Pancreas (tissue), 10 donors: ENCODE data around the gene FBXL15. TPM values are rescaled to one million over a fixed set of nuclear protein-coding genes. Genes with fewer than 3 reads are reported as not detected.
A peak's percentile ranks its signal among the peaks of the same experiment; 100 is the strongest.

ENCODE experiments used
- ATAC-seq, 4 donors: fragments of 200-7000 bp; cut with Tn5 transposase; one replicate each; pipeline versions ENCODE4 v1.8.0 to v1.9.1; 2020; ENCODE audit warnings: mild to moderate bottlenecking in 4 of 4, moderate library complexity in 4 of 4
- DNase-seq, 6 donors: peaks; one replicate each; pipeline ENCODE4 v3.0.0-alpha.2; 2020
- FAIRE-seq: peaks from 2 replicates; lab custom pipeline; 2012; peaks lifted over from hg19 to GRCh38; lab: Jason Lieb, UNC
- H3K27ac ChIP-seq, 4 donors: fragments of 200-600 bp; sonication (generic); 1 replicate in 3 of 4; 2 replicates in 1 of 4; pipeline versions ENCODE4 v1.5.0 to v1.8.0; 2020
- H3K27me3 ChIP-seq, 4 donors: fragments of 200-600 bp; one replicate each; pipeline ENCODE4 v1.8.0; 2021
- H3K36me3 ChIP-seq, 3 donors: fragments of 200-600 bp; sonication (generic) in 1 of 3; one replicate each; pipeline versions ENCODE4 v1.5.0 to v1.8.0; 2020 to 2021
- H3K4me1 ChIP-seq, 3 donors: fragments of 200-600 bp; one replicate each; pipeline ENCODE4 v1.8.0; 2021
- H3K4me3 ChIP-seq, 4 donors: fragments of 200-600 bp; sonication (generic) in 2 of 4; one replicate each; pipeline versions ENCODE4 v1.5.0 to v1.8.0; 2020 to 2021
- H3K9me3 ChIP-seq, 4 donors: fragments of 200-600 bp; one replicate each; pipeline ENCODE4 v1.8.0; 2021
- WGBS, 2 donors: extraction: QIAGEN DNeasy Blood & Tissue Kit; methylation state at CpG; one replicate each; pipeline ENCODE4 v1.1.7; 2013; 5-methylcytosine and 5-hydroxymethylcytosine counted together
- intact Hi-C, 3 donors: fragments of 100-400 bp; cut with DNase I; formaldehyde crosslinking; loops; one replicate each; pipeline versions ENCODE4 v1.11.1 to v1.14.2; 2022
- polyA plus RNA-seq, 2 donors: library from polyadenylated mRNA; stranded (reverse); fragments of 200-250 nt; gene quantifications; one replicate each; pipeline ENCODE4 v1.2.3, GENCODE V29; 2013
- total RNA-seq, 6 donors: library from RNA; stranded (reverse); fragmentation: NEBNext Ultra II Directional in 4 of 6; extraction: Animal tissue kit (Norgen Biotek cat#: 25700) in 4 of 6; gene quantifications; one replicate each; pipeline versions ENCODE4 v1.2.1 to v1.2.4, GENCODE V29; 2021 to 2023
- TF ChIP-seq, protein P1 (sequence below), 4 donors: fragments of 200-600 bp; sonication (generic) in 3 of 4; IDR thresholded peaks; one replicate each; pipeline versions ENCODE4 v1.5.0 to v1.8.0; 2021; ENCODE audit warnings: antibody characterized with exemption in 4 of 4
- donor health status: healthy with polysubstance abuse.
- donor health status: DM: no; HTN: no; CAD: no; lungs with moderate emphysema.
- donor health status: DM: no; HTN: no; CAD: no.
- donor health status: control.
- donor health status: control.
- donor health status: Bipolar disorder and iron deficiency.
- donor health status: DM: yes; HTN: yes; CAD: no.
- donor health status: DM: no; HTN: no; CAD: no.
- donor health status: DM: no; HTN: no; CAD: no.
- donor health status: DM: yes; HTN: yes; CAD: no.

The FBXL15 gene
- total and polyA plus RNA-seq, 8 donors, result 10.0 to 24.2 (median 11.1) TPM

DNA sequence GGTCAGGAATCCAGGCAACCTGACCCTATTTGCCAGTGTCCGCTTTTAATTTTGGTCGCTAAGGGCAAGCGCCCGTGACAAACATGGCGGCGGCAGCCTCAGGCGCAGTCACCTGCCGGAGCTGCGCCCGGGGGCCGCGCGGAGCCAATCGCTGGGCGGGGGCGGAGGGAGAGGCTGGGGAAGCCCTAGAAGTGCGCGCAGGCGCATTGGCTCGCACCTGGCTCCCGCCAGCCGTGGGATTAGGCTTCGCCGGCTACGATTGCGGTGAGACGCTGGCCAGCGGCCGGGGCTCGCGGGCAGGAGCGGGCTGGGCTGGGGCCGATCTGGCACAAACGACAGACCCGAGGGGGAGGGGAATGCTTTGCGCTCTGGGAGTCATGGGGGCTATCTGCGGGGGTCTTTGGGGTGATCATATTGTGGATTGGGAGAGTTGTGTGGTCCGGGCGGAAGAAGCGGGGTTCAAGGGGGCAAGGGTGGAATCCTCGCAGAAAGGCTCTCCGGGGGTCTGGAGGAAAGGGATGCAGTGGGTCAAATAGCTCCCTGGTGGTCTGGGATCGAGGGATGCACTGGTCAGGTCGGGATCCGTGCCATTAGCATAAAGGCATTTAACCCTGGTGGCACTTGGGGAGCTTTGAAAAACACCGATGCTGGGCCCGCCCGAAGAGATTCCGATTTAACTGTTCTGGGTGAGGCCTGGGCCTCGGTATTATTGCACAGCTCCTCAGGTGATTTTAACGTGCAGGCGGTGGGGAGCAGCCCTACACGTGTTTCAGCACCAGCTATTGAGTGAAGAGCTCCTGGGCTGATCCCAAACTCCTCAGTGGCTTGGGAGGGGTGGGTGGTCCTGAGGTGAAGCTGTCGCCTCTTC lies 40.8 kb downstream of the FBXL15 start:
- ATAC-seq (peak; percentile 99 to 100 (median 100)), FAIRE-seq (no peak), DNase-seq (peak; percentile 95 to 100 (median 98))
- Histone ChIP-seq H3K4me3 (peak overlapping the region; percentile 2 to 51 (median 32)), H3K27ac (no peak overlapping the region), H3K27me3 (no peaks in the 10 kb centered on the region), H3K9me3 (no peaks in the 10 kb centered on the region), H3K4me1 (no peaks in the 10 kb centered on the region), H3K36me3 (no peaks in the 10 kb centered on the region)
- TF ChIP-seq, protein P1, sequence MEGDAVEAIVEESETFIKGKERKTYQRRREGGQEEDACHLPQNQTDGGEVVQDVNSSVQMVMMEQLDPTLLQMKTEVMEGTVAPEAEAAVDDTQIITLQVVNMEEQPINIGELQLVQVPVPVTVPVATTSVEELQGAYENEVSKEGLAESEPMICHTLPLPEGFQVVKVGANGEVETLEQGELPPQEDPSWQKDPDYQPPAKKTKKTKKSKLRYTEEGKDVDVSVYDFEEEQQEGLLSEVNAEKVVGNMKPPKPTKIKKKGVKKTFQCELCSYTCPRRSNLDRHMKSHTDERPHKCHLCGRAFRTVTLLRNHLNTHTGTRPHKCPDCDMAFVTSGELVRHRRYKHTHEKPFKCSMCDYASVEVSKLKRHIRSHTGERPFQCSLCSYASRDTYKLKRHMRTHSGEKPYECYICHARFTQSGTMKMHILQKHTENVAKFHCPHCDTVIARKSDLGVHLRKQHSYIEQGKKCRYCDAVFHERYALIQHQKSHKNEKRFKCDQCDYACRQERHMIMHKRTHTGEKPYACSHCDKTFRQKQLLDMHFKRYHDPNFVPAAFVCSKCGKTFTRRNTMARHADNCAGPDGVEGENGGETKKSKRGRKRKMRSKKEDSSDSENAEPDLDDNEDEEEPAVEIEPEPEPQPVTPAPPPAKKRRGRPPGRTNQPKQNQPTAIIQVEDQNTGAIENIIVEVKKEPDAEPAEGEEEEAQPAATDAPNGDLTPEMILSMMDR (IDR thresholded peaks at IDR 0.05), result no peak
- intact Hi-C loops, result no loop called here
- 1% methylated on average over 54 of the region's 54 CpGs for WGBS, 2 donors

DNA sequence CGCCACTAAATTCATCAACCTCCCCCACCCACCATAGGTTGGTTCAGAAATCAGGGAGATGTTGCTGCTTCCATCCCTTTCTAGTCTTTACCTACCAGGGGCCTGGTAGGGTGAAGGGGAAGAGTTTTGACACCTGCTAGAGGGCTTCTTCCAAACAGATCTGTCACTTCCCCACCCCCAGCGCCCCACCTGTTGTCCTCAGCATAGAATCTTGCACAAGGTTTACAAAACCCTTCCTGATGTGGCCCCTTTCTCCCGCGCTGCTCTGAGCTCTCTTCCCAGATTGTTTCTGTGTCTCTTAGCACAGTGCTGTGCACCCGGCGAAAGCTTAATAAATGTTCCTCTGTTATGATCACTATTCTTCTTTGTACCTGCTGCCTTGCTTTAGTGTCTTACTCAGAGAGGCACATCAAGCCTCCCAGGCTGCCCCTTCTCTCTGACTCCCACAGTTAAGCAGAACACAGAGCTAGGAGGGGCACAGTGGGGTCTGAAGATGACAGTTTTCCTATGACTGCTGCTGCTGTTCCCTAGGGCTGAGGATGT lies 41.9 kb downstream of the FBXL15 start:
- no peak for DNase-seq
- intact Hi-C loops, result no loop called here
- 72 to 77% methylated on average over 6 of the region's 6 CpGs for WGBS, 2 donors
- Histone ChIP-seq H3K27ac (no peak overlapping the region), H3K9me3 (no peaks in the 10 kb centered on the region), H3K27me3 (no peaks in the 10 kb centered on the region), H3K4me3 (no peak overlapping the region), H3K4me1 (no peaks in the 10 kb centered on the region), H3K36me3 (no peaks in the 10 kb centered on the region)
- FAIRE-seq, result no peak
- TF ChIP-seq, protein P1 (IDR thresholded peaks at IDR 0.05), result no peak
- ATAC-seq, result no peak

DNA sequence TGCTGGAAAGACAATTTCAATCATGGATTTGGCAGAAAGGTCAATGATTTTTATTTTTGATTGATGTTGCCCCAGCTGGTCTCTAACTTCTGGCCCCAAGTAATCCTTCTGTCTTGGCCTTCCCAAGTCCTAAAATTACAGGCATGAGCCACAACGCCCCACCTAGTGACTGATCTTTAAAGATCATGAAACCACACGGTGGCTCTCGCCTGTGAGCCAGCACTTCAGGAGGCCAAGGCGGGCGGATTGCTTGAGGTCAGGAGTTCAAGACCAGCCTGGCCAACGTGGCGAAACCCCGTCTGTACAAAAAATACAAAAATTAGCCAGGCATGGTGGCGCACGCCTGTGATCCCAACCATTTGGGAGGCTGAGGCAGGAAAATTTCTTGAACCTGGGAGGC lies 43.3 kb downstream of the FBXL15 start:
- intact Hi-C loops, result no loop called here
- TF ChIP-seq, protein P1 (IDR thresholded peaks at IDR 0.05), result no peak
- 84 to 88% methylated on average over 10 of the region's 10 CpGs for WGBS, 2 donors
- H3K36me3 ChIP-seq, result no peaks in the 10 kb centered on the region
- no peak for ATAC-seq
- H3K9me3 ChIP-seq, result no peaks in the 10 kb centered on the region
- DNase-seq, result no peak
- no peaks in the 10 kb centered on the region for H3K27me3 ChIP-seq
- FAIRE-seq, result no peak
- no peaks in the 10 kb centered on the region for H3K4me1 ChIP-seq
- H3K27ac ChIP-seq, result no peak overlapping the region
- H3K4me3 ChIP-seq, result no peak overlapping the region

GRCh38 chr10:102465466-102465865 lies 44.8 kb downstream of the FBXL15 start:
- 53 to 61% methylated on average over 3 of the region's 3 CpGs for WGBS, 2 donors
- H3K36me3 ChIP-seq, result no peaks in the 10 kb centered on the region
- no peaks in the 10 kb centered on the region for H3K27me3 ChIP-seq
- H3K27ac ChIP-seq, result no peak overlapping the region
- no peaks in the 10 kb centered on the region for H3K9me3 ChIP-seq
- FAIRE-seq (no peak), DNase-seq (peak in 1 of 6 donors; percentile 25), ATAC-seq (no peak)
- intact Hi-C loops, result no loop called here
- TF ChIP-seq, protein P1 (IDR thresholded peaks at IDR 0.05), result no peak
- no peak overlapping the region for H3K4me3 ChIP-seq
- H3K4me1 ChIP-seq, result no peaks in the 10 kb centered on the region

GRCh38 chr10:102467318-102467717 lies 46.7 kb downstream of the FBXL15 start:
- Histone ChIP-seq H3K27ac (no peak overlapping the region), H3K27me3 (no peaks in the 10 kb centered on the region), H3K36me3 (no peaks in the 10 kb centered on the region), H3K9me3 (no peaks in the 10 kb centered on the region), H3K4me1 (no peaks in the 10 kb centered on the region), H3K4me3 (no peak overlapping the region)
- ATAC-seq (no peak), FAIRE-seq (no peak), DNase-seq (peak in 1 of 6 donors; percentile 16)
- WGBS, 2 donors, result 68 to 85% methylated on average over 6 of the region's 6 CpGs
- TF ChIP-seq, protein P1 (IDR thresholded peaks at IDR 0.05), result no peak
- intact Hi-C loops, result no loop called here
